ENCODE measurements around the gene RNF212B.

RNF212B gene

DNA sequence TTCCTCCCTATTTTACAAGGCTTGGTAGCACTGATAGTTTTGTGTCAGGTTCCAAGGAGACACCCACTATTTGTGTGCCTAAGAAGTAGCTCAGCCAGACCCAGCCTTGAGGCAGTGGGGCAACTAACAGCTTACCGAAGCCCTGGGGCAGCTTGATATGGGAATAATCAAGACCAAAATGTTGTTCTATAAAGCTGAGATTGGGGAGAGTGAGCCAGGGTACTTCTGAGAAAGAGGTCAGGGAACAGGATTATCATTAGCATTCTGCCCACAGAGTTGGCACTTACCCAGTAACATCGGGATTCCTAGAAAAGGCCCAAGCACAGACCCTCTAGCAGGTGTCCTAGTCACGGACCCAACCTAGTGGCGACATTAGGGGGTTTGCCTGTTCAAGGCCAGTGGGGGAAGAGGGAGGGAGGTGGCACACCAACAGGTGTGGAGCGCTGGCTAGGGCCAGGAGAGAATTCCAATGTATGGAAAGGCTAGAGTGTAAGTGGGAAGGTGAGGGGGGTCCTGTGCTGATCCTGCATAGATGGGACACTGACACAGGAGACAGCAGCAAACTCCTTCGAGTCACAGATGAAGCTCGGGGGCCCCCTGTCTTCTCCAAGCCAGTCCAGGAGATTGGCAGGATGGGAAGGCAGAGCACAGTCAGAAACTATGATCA lies 60.0 kb downstream of the RNF212B start:
- DNase-seq = no peak

DNA sequence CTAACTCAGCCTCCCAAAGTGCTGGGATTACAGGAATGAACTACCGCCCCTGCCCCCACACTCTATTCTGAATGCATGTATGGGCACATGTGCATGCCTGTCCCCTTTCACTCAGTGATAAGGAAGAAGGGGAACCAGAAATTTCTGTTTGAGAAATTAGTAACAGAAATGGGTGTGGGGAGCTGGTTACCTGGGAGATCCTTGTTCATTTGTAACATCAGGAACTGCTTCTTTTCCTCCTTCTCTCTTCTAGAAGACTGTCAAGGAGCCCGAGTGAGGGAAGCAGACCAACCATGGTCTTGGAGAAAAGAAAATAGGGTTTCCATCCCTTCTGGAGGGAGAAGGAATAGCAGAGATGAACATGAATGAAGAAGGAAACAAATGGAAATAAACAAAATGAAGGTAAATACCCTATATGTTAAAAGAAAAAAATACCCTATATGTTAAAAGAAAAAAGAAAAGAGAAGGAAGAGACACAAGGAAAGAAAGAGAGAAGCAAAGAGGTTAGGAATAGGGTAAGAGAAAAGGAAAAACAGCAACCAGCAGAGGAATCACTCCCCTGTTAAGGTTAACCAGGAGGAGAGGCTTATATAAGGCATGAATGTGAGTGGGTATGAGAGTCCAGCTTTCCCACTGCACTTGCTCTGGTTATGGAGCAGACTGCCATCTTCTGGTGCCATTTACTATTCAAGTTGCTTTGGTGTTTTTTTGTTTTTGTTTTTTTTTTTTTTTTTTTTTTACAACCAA lies 61.6 kb downstream of the RNF212B start:
- no peak for DNase-seq

DNA sequence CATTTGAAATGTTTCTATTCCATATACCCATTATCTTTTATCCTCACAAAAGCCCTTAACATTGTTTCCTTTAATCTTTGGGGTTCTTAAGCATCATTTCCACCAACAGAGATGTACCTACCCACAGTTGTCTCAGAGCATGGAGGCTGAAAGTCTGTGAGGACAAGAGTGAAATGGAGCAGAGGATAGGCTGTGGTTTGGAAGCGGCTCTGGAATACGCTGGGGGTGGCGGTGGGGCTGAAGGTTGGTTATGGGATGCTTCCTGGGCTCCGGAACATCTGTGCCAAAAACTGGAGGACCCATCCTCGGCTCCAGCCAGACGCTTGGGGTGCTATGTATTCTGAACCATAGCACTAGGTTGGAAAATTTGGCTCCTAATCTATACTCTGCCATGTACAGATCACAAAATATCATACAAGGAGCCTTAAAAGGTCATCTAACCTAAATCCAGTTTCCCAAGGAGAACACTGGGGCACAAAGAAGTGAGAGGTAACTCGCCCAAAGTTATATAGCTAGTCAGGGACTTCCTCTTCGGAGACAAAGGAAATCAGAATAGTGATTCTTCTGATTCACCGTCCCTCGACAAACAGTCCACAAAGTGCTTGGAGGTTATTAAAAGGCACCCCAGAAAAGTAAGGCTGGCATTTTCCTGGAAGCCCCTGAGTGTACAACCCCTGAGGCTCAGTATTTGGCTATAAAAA lies 62.4 kb downstream of the RNF212B start:
- DNase-seq = no peak

DNA sequence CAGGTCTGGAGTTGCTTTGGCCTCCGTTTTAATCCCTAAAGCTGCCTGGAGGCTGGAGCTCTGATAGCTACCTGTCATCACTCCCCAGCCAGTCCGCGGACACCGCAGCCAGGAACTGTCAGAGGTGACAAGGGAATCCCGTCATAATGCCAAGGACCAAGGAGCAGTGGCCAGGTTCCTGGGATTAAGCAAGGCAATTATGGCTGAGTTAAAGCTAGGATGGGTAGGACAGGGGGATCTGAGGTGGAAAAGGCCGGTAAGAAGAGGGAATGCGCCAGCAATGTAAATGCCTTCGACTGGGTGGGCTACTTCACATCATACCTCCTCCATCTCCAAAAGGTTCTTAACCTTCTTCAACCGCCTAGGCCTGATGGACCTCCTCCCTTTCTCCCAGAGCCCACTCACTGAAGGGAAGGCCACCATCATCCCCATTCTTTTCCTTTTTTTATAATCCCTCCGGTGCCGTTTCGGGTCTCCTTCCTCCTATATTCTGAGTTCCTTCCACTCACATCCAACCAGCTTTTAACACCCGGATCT lies 63.0 kb downstream of the RNF212B start:
- no peak for DNase-seq

DNA sequence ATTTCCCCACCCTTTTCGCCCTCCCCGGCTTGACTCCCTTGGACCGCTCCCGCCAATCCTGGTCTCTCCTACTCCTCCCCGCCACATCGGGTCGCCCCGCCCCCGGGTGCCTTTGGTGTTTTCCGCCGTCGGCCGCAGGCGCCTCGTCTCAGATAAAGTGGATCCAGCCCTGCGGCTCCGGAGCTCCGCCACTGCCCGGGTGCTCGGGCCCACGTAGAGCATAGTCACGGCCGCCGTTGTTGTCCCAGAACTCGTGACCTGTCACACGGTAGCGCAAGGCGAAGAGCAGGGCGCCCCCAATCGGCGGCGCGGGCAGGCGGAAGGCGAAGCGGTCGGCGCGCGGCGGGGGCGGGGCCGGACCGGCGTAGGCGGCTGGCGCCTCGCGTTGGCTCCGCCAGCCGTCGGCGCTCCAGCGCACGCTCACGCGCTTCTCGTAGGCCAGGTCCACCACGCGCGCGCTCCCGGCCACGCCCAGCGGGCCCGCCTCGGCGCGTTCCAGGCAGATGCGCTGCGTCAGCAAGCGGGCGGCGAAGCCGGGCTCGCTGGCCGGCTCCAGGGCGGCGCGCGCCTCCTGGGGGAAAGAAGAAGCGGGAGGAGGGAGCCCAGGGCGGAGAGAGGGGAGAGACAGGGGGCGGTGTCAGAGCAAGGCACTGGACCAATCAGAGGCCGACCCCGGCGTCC lies 63.7 kb downstream of the RNF212B start:
- peak; percentile 92 to 94 for DNase-seq

DNA sequence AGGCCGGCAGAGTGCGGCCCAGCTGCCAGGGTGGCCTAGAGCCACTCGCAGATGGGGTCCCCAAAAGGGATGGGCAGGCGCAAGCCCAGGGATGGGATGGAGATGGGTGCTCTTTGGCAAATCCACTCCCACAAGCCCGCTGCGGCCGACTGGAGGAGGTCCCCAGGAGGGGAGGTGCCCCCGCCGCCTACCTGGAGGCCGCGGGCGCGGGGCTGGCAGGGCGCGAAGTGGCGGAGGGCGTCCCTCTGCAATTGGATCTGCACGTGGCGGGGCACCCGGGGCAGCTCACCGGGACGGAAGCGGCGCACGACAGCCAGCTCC lies 64.2 kb downstream of the RNF212B start:
- DNase-seq = peak in 1 of 2 experiments; percentile 47

DNA sequence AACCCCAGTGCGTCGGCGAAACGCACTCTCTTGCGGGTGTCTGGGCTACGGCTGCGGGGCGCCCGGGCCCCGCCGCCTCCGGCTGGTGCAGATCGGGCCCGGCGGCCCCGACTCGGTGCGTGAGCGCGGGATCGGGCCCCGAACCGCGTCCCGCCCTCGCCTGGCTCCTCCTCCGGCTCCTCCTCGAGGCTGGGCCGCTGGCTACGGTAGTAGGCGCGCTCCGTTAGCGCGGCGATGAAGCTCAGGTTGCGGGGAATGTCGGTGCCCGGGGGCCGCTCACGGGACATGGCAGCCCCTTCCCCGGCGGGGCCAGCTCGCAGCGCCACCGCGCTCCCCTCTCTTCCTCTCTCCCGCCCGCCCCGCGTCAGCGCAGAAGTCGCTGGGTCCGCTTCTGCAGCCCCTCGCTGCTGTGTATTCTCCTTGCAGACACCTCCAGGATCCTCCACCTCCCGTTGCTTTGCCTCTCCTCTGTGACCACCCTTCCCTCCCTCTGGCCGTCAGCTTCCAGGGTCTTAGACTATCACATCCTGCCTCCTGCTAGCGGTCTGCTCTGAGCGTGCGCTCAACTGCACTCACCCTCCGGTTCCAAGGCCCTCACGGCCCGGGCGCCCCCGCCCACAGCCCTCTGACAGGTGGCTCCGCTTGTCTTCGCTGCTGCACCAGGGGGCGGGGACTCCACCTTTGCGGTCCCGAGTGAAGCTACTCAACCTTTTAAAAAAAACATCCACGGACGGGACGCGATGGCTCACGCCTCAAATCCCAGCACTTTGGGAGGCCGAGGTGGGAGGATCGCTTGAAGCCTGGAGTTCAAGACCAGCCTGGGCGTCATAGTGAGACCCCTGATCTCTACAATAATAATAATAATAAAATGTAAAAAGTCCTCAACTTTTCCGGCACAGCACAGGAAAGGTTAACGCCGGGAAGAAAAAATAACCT lies 64.8 kb downstream of the RNF212B start, which contains the start of gene PPP1R3E:
PPP1R3E (minus strand) TSS at position 570 of the 936 bp plus-strand sequence; CDS start at position 287, 283 bp downstream.
- DNase-seq = peak; percentile 86 to 87

DNA sequence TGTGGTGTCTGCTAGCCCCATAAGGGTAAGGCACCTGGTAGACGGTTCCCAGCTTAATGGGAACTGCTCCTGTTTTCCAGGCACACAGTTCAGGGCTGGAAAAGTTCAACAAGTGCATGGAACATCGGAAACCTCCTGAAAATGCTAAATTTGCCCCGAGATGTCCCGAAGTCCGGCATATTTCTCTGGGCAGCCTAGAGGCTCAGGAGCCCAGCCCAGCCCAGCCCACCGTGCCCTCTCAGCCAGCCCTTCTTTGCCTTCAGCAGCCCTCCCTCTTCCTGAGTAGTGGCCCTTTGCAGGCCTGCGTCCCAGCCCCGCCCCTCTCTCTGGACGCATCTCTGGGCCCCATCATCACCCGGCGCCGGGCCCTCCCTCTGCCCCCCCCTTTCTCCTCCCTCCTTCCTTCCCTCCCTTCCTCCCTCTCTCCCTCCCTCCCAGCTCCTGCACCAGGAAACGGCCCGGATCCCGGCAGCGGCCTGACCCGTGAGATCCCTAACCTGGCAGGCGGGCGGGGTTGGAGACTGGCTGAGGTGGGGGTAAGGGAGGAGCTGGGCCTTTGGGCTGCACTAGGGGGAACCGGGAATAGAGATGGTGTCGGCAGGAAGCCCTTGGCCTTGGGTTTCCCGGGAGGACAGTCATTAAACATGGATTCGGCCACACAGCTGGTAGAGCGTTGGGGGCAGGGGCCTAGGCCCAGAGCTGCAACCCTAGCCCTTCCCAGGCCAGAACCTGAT lies 68.8 kb downstream of the RNF212B start, which contains the start of gene BCL2L2:
BCL2L2 (plus strand) TSS at position 422 of the 734 bp plus-strand sequence. CDS start 935 bp downstream, outside the sequence.
- no peak for DNase-seq

DNA sequence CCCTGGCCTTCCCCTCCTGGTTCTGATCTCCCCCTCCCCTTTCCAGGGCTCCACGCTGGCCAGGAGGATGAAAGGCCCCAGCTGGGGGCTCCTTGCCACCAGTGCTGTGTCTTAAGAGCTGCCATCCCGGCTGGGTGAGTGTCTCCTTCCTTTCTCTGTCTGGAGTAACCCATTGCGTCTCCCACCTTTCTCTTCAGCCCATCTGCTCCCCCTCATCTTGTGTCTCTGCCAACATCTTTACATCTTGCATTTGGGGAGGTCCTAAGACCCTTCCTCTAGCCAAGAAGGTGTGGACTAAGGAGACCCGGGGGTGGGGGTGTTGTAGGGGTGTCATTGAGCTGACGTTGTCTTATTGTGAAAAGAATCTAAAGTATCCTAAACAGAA lies 69.4 kb downstream of the RNF212B start:
- no peak for DNase-seq

DNA sequence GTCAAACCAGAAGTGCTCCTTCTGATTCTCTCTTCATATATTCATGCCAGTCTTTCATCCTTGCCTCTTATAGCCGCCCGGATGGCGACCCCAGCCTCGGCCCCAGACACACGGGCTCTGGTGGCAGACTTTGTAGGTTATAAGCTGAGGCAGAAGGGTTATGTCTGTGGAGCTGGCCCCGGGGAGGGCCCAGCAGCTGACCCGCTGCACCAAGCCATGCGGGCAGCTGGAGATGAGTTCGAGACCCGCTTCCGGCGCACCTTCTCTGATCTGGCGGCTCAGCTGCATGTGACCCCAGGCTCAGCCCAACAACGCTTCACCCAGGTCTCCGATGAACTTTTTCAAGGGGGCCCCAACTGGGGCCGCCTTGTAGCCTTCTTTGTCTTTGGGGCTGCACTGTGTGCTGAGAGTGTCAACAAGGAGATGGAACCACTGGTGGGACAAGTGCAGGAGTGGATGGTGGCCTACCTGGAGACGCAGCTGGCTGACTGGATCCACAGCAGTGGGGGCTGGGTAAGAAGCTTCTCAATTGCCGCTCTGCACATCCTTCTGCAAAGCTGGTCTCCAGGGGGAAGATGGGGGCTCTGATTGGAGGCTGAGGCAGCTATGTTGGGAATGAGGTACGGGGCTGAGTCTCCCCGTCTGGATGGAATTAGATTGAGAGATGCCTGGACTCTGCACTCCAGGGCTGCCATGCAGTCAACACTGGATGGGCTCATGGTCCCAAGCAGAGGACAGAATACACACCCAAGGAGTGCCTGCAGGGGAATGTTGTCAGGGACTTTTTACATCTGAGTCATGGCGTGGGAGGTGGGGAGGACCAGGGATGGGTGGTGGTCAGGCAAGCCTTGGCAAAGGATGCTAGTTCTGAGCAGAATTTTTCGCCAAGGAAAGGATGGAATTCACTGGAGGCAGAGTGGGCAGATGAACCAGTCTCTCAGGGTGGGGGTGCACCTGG lies 70.2 kb downstream of the RNF212B start:
- no peak for DNase-seq

DNA sequence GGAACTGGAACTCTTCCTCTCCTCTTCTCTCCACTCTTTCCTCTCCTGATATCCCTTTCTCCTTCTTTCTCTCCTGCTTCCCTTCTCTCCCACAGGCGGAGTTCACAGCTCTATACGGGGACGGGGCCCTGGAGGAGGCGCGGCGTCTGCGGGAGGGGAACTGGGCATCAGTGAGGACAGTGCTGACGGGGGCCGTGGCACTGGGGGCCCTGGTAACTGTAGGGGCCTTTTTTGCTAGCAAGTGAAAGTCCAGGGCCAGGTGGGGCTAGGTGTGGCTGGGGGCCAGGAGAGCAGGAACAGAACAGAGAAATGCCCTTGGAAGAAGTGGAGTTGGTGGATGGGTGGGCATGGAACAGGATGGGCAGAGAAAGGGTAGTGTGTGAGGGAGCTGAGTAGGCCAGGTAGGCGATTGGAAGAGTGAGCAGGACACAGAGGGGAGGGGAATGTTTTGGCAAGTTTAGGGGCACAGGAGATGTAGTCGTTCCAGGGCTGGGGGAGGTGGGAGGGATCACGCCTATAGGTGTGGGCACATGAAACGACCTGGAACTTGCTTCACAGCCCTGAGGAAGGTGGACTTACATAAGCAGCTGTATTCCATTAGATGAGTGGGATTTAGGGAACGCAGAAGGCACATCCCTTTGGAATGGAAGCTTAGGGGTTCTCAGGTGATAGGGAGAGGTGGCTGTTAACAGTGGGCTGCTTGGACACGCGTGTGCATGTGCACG lies 71.1 kb downstream of the RNF212B start:
- DNase-seq = no peak

DNA sequence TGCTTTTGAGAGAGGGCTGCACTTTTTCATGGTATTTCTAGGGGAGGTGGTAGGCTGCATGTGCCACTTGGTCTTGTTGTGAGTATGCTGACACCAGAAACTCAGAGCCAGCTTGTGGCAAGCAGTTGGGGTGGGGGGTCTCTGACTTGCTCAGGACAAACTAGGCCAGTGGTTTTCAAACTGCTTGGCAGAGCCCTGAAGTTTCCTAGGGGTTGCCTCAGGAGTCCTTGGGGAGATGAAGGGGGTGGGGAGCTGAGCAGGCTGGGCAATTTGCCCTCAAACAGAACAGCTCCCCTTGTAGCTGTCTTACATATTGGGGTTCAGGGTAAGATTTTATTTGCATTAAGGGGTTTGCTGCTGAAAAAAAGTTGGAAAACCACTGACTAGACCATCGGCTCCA lies 72.8 kb downstream of the RNF212B start:
- DNase-seq = no peak

DNA sequence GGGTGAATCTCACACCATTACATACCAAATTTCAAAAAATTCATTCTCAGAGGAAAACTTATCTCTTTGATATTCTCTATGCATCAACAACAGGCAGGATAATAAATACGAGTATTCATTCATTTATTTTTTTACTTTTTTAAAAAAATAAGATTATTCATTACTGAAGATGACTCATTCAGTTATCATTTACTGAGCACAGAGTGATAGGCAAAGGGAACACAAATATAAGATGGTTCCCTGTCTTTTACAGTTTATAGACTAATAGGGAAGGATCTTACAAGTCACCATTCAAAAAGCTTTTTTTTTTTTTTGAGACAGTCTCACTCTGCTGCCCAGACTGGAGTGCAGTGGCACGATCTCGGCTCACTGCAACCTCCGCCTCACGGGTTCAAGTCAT lies 78.6 kb downstream of the RNF212B start:
- no peak for DNase-seq

DNA sequence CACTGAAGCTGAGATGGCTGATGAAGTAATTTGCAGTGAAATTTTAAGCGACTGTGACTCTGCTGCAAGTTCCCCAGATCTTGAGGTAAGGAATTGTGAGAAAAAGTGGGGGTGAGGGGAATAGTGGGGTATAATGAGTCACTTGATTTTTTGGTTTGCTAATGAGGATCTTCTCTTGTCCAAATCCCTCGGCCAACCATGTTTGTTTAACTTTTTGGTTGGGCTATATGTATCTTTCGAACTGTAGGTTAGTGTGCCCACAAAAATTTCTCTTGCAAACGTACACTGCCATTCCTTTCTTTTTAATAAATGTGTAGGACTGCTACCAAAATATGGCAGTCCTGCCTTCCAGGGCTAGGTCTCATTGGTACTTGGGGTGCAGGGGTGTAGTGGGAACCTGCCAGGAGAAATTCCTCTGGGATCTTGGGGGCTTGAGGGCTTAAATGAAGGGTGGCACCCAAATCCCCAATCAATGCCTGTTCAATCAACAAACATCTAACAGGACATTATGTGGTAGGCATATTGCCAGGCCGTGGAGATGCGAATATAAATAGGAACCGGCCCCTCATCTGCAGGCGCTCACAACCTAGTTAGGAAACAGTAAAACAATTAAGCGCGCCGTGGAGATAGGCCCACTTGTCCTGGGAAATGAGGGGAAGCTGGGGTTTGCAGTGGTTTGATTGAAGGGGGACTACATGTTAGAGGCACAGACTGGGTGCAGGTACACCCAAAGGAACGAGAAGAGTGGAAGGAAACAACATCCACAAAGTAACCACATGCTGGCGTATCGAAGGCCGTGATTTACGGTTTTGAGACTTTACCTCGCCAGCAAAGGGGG lies 82.2 kb downstream of the RNF212B start:
- DNase-seq = no peak

DNA sequence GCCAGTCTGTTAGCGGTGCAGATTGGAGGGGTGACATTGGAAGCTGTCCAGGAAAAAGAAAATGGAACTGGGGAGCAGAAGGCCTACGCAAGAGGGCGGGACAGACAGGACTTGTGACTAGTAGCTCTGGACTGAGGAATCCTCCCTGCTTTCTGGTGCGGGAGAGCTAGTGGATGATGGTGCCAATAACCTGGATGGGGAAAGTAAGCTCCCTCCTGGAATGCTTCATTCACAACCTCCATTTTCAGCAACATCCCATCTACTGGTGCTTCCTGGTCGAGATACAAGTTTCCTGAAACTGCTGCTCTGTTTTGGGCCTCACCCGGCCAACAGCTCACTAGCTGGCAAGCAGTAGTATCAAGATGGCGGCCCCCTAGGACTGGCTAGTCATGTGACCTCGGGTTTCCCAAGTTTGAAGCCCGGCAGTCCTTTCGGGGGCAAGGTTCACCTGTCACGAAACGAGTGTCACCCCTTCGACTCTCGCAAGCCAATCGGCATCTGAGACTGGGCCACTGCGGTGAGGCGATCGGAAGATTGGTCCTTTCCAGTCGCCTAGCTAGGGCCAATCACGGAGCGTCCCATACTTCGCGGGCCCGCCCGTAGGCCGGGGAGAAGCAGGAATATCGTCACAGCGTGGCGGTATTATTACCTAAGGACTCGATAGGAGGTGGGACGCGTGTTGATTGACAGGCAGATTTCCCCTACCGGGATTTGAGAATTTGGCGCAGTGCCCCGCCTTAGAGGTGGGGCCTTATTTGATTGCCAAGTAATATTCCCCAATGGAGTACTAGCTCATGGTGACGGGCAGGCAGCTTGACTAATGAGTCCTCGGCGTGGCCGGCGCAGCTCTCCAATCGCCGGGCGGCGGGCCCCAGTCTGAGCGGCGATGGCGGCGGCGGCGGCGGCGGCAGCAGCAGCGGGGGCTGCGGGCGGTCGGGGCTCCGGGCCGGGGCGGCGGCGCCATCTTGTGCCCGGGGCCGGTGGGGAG lies 83.1 kb downstream of the RNF212B start, which contains the start of gene PABPN1:
PABPN1 (plus strand) TSS at position 874 of the 988 bp plus-strand sequence; CDS start at position 887, 13 bp downstream.
- DNase-seq = peak; percentile 95 to 96

Measured in activated CD4-positive, alpha-beta T cell treated with anti-CD3 and anti-CD28 coated beads, Interleukin-2, amount 50 U/mL, for 4 hours (primary cell).